GM19455 (cell line): ENCODE results near the gene SREBF1.

ENCODE experiments used
- ATAC-seq: cut with Tn5 transposase; IDR thresholded peaks from one replicate; pipeline ENCODE4 v1.9.1; 2021; ENCODE audit not compliant: unreplicated experiment

SREBF1 gene

DNA sequence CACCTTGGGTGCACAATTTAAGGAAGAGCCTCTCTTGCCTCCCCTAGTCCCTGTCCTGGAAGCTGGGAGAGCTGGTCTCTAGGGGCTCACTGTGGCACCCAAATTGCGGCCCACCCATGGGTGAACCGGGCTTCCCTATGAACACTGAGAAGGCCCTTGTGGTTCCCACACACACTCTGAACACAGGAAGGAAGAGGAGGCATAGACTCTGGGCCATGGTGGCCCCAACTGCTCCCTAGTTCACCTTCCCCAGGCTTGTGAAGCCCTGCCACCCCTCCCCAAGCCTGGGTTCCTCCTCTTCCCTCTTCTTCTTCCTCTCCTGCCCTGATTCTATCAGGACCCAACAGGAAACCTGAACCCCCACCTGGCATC is 10.5 kb downstream of the SREBF1 start:
- no peak for ATAC-seq

DNA sequence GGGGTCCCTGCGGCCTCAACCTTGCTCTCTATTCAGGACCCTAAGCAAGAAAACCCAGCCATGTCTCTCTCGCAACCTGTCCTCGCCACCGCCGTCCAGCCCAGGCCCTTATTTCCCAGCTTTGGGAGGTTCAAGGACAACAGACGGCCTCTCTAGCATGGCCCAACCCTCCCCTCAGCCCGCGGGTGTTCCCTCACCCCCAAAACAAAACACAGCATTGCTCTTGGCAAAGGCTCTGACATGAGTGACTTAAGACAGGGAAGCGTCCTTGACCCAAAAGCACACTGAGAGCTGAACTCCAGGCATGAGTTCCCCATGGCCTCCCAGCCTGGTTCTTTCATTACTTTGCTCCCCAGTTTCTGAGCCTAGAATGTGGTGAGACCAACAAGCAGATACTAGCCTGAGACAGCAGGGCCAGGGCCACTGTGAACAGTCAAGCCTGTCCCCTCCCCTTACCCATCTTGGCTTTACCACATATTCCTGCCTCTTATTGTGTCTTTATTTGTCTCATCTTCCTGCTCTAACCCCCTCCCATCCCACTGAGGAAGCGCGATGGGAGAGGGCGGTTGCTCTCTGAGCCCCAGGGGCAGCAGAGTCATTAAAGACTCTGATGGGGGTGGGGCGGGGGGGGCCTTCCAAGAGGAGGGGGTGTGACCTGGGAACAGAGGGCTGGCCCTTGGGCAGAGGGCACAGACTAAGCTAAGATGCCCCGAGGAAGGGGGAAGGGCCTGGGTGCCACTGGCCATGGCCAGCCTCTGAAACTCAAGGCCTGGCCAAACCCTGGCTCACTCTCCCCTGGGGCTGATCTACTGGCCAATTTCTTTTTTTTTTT is 11.8 kb downstream of the SREBF1 start:
- no peak for ATAC-seq

DNA sequence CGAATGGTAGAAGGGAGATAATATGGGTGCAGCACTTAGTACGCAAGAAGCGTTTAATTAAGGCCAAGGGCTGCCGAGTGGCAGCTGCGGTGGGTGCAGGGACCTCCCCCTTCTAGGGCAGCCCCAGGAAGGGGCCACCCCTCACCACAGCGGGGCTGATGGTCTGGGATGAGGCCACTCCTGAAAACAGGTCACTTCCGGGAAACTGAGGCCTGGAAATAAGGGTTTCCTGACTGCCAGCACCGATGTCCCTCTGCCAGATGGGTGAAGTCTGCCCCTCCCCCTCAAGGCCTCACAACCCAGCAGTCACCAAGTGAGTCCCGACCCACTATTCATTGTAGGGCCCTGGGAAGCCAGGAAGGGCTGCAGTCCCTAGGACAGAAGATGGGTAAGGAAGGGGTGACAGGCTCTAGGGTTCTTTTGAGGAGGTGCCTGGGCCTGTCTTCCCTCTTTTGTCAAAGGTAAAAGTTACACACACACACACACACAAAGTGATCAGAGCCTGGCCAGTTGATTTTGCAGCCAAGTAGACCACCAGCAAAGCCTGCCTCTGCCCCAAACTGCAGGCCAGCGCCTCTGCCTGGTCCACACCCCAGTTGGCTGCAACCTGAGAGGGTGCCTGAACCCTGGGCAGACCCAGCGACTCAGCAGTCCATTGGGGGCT is 12.5 kb downstream of the SREBF1 start:
- ATAC-seq: peak; percentile 1

DNA sequence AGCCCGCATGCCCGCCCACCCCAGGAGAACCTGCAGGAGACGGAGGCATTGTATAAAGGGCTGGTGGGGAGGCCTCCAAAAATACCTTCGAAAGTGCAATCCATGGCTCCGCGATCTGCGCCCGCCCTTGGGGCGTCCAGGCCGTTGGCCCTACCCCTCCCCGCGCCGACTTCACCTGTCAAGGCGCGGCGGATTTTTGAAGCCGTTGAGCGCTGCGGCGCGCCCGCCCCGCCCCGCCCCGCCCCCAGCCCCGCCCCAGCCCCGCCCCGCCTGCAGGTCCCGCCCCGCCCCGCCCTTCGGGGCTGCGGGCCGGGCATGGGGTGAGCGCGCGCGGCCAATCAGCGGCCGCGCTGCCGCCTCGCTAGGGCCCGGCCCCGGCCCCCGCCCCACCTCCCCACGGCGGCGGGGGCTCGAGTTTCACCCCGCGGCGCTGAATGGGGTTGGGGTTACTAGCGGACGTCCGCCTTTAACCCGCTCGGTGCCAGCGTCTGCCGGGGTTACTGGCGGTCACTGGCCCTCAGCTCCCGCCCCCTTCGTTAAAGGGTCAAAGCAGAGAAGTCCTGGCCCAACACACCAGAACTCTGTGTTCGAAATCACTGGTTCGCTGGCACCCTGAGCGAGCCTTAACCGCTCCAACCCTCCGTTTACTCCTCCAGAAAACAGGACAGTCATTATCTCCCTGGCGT is 13.2 kb downstream of the SREBF1 start:
- ATAC-seq: peak; percentile 71

DNA sequence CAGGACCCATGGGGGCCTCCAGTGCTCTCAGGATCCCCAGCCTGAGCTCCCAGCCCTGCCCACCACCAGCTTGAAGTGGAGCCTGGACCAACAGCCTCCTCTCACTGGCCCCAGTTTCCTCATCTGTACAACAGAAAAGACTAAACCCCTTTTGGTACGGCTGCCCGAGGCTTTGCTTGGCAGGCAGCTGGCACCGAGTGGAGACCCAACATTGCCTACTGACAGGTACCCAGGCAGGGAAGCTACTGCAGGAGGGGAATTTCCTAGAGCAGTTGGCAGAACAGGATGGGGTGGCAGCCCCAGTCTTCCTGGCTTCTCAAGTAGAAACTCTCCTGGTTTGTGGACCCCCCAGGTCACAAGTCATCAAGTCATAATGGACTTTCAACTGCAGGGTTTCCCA is 14.2 kb downstream of the SREBF1 start:
- no peak for ATAC-seq

DNA sequence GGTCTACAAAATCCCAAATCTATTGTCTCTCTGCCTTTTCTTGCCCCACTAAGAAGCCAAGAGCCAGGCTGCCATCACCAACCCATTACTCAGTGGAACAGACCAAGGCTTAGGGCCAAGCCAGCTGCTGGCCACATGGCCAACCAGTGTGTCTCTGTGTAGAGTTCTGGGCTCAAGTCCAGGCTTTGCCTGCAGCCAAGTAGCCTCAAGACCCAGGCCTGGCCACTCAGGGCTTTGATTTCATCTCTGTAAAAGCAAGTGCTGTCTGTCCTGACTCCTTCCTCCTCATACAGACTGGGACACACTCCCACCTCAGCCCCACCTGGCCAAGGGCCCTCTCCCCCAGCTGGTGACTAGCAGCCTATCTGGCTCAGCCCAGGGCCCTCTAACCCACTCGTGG is 14.6 kb downstream of the SREBF1 start:
- no peak for ATAC-seq

DNA sequence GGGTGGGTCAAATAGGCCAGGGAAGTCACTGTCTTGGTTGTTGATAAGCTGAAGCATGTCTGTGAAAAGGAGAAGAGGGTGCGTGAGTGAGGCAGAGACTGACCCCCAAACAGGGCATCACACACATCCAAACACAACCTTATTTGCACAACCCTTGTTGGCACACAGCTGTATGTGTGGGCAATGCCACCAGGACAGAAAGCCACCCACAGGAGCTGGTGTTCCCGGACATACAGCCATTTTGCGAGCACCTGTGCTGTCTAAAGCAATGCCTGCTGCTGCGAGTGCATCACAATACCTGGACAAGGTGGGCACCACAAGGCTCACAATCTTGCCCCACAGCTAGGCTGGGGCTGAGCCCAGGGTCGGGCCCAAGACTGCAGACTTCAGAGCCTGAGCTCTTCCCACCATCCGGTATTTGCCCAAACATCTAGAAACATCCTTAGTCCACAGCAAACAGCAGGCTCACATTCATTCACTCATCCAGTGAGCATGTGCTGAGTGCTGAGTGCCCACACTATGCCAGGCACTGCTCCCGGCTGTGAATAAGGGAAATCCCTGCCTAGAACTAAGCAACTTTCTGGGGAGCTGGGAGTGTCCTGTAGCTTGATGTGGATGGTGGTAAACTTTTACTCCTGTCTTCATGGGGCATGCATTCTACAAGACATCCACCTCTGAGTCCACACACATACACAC is 16.2 kb downstream of the SREBF1 start:
- ATAC-seq: no peak

DNA sequence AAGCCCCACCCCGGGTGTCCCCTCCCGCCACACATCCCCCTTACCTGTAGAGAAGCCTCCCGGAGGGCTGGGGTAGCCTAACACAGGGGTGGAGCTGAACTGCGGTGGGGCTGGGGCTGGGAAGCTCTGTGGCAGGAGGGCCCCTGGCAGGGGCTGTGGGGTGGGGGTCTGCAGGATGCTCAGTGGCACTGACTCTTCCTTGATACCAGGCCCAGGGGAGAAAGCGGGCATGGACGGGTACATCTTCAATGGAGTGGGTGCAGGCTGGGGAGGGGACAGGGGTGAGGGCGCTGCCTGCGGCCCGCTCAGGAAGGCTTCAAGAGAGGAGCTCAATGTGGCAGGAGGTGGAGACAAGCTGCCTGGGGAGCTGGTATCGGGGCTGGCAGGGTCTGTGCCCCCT is 16.7 kb downstream of the SREBF1 start:
- no peak for ATAC-seq

DNA sequence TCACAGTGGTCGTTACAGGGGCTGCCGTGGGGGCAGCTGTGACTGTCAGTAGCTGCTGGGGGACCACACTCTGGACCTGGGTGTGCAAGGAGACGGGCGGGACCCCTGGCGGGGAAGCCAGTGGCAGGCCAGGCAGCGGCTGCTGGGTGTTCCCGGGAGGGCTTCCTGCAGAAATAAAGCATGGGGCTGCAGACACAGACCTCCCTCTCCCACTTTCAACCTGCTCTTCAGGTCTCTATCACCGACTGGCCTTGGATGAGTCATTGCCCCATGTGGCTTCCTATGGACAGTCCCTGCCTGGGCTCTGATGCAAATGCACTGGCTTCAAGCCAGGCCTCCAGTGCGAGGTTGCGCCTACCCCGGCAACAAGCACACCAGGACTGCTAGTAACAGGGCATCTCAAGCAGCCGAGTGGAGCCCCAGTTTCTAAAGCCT is 17.2 kb downstream of the SREBF1 start:
- ATAC-seq: peak; percentile 40

DNA sequence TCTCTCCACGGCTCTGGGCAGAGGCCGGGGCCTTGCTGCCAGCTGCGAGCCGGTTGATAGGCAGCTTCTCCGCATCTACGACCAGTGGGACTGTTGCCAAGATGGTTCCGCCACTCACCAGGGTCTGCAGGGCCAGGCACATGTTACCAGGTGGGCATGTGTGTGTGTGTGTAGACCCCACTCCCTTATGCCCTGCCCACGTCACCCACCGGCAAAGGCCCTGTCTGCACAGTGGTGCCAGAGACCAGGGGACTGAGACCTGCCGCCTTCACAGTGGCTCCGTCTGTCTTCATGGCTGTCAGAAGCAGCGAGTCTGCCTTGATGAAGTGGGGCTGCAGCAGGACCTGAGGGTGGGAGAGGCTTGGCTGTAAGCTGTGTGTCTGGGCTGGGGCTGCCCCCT is 17.7 kb downstream of the SREBF1 start:
- no peak for ATAC-seq

DNA sequence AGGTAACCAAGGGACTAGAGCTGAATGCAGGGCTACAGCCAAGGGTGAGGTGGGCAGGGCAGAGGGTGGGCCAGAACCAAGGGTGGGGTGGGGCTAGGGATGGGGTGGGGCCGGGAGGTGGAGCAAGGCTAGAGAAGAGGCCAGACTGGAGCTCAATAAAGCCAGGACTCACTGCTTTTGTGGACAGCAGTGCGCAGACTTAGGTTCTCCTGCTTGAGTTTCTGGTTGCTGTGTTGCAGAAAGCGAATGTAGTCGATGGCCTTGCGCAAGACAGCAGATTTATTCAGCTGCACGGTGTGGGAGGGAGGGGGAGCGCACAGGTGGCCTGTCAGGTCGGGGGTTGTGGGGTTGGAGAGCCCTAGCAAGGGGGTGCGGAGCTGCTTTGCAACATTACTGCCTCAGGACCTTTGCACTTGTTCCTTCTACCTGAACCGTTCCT is 18.7 kb downstream of the SREBF1 start:
- no peak for ATAC-seq

DNA sequence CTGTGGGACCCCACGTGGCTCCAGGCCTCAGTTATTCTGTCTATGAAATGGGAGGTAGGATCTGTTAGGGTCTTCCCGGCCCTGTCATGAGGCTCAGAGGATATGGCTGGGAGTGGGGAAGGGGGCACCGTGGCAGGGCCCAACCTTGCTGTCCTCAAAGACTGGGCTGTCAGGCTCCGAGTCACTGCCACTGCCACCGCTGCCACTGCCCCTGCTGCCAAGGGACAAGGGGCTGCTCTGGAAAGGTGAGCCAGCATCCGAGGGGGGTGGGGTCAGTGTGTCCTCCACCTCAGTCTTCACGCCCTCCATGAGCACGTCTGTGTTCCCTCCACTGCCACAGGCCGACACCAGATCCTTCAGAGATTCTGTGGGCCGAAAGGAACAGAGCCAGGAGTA is 19.2 kb downstream of the SREBF1 start:
- ATAC-seq: no peak

DNA sequence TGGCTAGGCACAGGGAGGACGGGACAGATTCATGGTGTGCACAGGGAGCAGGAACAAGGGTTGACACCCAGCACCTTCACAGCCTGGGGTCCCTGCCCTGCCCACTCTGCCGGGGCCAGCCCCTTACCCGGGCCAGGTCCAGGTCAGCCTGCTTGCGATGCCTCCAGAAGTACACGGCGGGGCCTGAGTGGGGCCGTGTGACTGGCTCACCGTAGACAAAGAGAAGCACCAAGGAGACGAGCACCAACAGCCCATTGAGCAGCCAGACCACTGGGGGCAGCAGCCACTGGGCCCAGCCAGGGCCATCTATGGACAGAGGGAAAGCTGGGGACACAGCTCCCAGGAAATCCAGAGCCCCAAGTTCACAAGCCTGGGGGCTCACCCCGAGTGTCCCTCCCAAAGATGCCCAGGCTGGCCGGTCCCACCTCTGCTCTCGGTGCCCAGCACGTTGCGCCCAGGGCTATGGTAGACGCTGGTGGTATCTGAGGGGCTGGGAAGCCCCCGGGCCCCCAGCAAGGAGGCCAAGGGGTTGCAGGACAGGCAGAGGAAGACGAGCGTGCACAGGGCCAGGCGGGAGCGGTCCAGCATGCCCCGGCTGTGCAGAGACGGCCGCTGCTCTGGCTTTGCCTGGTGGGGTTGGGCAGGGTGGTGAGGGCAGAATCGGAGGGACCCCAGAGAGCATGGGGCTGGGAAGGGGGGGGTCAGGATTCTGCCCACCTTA is 19.8 kb downstream of the SREBF1 start:
- ATAC-seq: no peak

DNA sequence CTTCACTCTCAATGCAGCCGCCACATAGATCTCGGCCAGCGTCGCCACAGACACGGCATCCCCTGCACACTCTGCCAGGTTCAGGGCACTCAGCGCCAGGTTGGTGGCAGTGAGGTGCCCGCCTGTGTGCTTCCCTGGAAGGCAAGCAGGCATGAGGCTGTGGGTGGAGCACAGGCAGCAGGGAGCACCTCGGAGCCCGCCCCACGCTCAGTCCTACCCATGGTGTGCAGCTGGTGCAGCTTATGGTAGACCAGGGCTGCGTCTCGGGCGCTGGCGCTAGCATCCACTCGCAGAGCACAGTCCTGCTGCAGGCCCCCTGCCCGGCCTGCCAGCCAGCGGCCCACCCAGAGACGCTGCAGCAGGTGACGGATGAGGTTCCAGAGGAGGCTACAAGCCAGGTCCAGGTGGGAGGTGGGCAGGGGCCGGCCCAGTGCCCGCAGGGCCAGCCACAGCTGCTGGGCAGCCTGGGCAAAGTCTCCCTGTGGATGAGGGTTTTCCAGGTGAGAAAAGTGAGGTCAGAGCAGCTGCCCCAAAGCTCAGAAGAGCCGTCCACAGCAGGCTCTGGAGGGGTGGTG is 20.5 kb downstream of the SREBF1 start:
- no peak for ATAC-seq

DNA sequence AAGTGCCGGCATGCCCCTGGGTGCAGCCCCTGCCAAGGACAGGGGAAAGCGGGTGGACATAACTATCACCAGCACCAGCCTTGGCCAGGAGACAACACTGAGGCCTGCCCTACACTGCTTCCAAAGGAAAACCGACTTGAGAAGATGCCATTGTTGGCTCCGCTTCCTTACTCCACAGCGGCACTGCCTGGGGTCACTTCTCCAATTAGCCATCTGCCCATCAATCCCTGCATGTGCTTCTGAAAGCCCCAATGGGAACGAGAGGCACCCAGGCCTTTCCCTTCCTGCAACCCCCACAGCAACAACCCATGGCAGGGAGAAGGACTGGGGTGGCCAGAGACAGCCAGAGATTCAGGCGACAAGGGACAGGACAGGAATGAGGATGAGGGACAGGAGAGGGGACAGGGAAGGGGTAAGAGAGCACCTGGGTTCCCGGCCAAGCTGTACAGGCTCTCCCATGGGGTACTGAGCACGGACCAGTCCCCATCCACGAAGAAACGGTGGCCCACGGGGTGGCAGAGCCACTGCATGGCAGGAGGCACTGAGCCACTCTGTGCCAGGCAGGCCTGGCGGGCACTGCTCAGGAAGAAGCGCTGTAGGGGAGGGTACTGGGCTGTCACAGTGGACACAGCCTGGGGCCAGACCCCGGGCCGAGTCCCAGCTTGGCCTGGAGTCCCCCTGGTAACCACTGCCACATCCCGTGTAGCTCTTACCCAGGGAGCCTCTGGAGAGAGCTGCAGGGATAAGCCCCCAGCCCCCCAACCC is 21.2 kb downstream of the SREBF1 start:
- ATAC-seq: no peak

DNA sequence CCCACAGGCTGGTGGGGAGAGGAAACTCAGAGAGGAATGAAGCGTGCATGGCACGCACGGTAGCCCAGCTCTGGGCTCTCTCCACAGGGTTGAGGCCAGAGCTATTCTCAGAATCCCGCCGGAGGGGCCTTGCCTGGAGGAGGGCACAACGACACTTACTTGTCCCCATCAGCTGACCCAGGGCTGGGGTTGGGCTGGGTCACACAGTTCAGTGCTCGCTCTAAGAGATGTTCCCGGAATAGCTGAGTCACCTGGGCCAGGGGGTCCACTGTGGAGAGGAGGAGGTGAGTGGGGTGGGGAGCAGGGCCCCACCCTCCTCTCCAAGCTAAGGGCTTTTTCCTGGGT is 21.8 kb downstream of the SREBF1 start:
- ATAC-seq: no peak

DNA sequence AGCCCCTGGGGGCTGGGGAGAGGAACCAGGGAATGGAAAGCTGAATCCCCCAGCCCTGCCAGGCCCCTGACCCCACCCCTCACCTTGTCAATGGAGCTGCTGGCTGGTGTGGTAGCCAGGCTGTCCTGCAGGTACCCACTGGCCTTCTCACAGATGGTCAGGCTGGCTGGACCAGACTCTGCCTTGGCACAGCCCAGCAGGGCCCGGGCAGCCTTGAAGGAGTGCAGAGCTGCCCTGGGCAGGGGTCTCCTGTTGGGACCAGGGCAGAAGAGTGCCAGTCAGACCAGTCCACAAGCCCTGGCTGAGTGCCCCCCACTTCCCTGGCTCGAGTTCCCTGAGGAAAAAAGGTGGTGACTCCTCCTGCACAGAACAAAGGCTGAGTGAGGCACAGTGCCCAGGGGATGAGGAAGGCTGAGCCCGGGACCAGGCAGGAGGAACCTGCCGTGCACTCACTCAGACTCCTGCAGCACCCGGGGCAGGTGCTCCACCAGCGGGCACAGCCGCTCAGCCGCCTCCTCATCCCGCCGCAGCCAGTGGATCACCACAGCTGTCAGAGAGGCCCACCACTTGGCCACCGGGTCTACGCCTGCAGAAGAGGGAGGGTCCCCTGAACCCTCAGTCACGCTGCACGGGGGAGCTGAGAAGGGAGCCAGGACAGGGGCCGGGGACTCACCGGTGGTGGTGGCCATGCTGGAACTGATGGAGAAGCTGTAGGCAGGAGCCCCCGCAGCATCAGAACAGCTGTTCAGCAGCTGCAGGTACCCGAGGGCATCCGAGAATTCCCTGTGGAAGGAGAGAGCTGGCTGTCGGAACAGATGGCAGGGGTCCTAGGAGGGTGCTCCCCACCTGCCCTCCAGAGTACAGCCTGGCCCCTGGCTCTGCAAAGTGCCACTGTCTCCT is 22.4 kb downstream of the SREBF1 start:
- no peak for ATAC-seq

DNA sequence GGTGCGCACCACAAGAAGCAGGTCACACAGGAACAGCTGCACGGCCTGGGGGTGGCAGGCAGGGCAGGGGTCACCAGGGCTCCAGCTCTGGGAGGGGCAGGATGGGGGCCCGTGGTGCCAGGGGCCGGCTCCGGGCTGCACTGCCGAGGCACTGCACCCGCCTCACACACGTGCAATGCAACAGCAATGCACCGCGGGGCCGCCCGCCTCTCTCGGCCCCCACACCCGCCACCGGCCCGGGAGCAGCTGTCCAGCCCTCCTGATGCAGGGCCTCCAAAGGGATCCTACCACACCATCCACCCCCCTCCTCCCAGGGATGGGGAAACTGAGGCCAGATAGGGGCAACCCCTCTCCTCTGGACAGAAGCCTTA is 23.1 kb downstream of the SREBF1 start:
- ATAC-seq: no peak
